ENCODE results near the gene ITSN1. TPM values are rescaled to one million over a fixed set of nuclear protein-coding genes. Genes with fewer than 3 reads are reported as not detected.

ITSN1 gene
- total RNA-seq, 1 experiment from 2014 or later, result 50.3 TPM

GRCh38 chr21:33729641-33730040 lies 87.3 kb downstream of the ITSN1 start:
- Histone ChIP-seq H3K27me3 (ENCODE audit: control insufficient read depth, insufficient read depth, low read length) (no peaks in the 10 kb centered on the region), H3K36me3 (ENCODE audit: control insufficient read depth, insufficient read depth, low read length) (no peaks in the 10 kb centered on the region), H3K4me3 (ENCODE audit: low read depth in 2 of 2, low read length in 2 of 2) (no peak overlapping the region), H3K27ac (ENCODE audit: low read length) (no peak overlapping the region), H3K4me1 (ENCODE audit: control insufficient read depth, insufficient read depth, low read length) (no peaks in the 10 kb centered on the region), H3K9me3 (ENCODE audit: control insufficient read depth, insufficient read depth, low read depth, low read length) (no peaks in the 10 kb centered on the region)
- in situ Hi-C loops (cut with HindIII; ENCODE audit: low pct_unique_long_range_greater_than_20kb, low sequenced_read_pairs), result no loop called here
- POLR2A ChIA-PET, result no interaction called here
- no peak for DNase-seq (ENCODE audit: low read depth, low spot score)
- ATAC-seq, result no peak
- no peak for TF ChIP-seq SIN3A (IDR thresholded peaks at IDR 0.05; ENCODE audit: borderline replicate concordance, insufficient read depth, low read depth, low read length)
- TF ChIP-seq TCF7L2 (IDR thresholded peaks at IDR 0.05; ENCODE audit: low read depth, low read length), result no peak
- TF ChIP-seq REST (IDR thresholded peaks at IDR 0.05; ENCODE audit: insufficient read depth in 1 of 2, low read depth in 2 of 2, low read length in 1 of 2), result no peak
- BruUV-seq (replicated peaks), result no TSS peak
- intact Hi-C loops (cut with micrococcal nuclease; ENCODE audit: unreplicated experiment), result no loop called here
- CTCF ChIA-PET, result no interaction called here

DNA sequence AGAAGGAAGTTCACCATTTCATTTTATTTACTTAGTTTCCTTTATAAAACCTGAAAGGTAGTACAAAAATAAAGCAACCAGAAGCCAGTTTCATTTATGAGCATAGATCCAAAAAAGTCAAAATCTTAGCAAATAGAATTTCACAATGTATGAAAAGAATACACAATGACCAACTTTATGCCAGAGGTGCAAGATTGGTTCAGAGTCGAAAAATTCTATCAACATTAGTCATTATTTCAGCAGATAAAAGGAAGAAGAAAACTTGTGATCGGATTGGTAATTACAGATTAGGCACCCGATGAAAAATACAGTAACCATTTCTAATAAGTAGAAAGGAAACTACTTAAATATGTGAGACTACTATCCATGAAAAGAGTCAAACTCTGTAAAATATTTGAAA lies 89.1 kb downstream of the ITSN1 start:
- in situ Hi-C loops (cut with HindIII; ENCODE audit: low pct_unique_long_range_greater_than_20kb, low sequenced_read_pairs) (no loop called here), intact Hi-C loops (cut with micrococcal nuclease; ENCODE audit: unreplicated experiment) (no loop called here)
- BruUV-seq (replicated peaks), result no TSS peak
- DNase-seq (ENCODE audit: low read depth, low spot score) (no peak), ATAC-seq (no peak)
- Histone ChIP-seq H3K36me3 (ENCODE audit: control insufficient read depth, insufficient read depth, low read length) (peaks cover 2% of the 10 kb centered on the region; the same call in 1 of the 2 replicates), H3K4me3 (ENCODE audit: low read depth in 2 of 2, low read length in 2 of 2) (no peak overlapping the region), H3K27me3 (ENCODE audit: control insufficient read depth, insufficient read depth, low read length) (no peaks in the 10 kb centered on the region), H3K27ac (ENCODE audit: low read length) (no peak overlapping the region), H3K4me1 (ENCODE audit: control insufficient read depth, insufficient read depth, low read length) (no peaks in the 10 kb centered on the region), H3K9me3 (ENCODE audit: control insufficient read depth, insufficient read depth, low read depth, low read length) (no peaks in the 10 kb centered on the region)
- CTCF ChIA-PET, result no interaction called here
- POLR2A ChIA-PET, result no interaction called here
- no peak for TF ChIP-seq CTCF (IDR thresholded peaks at IDR 0.05)
- no peak for TF ChIP-seq SIN3A (IDR thresholded peaks at IDR 0.05; ENCODE audit: borderline replicate concordance, insufficient read depth, low read depth, low read length)
- TF ChIP-seq REST (IDR thresholded peaks at IDR 0.05; ENCODE audit: insufficient read depth in 1 of 2, low read depth in 2 of 2, low read length in 1 of 2), result no peak
- TF ChIP-seq POLR2AphosphoS5 (IDR thresholded peaks at IDR 0.05; ENCODE audit: low read depth, low read length), result no peak
- no peak for TF ChIP-seq TCF7L2 (IDR thresholded peaks at IDR 0.05; ENCODE audit: low read depth, low read length)
